DND-41 (cell line): ENCODE data around the gene CYB5R3.
"Not testable (repeated sequence)": the region's sequence is repeated elsewhere in the genome, so short reads cannot be mapped to it uniquely, and the experiment has no call there.

Experiments used
- ATAC-seq: fragments of 200-7000 bp; cut with Tn5 transposase; 3 replicates; pipeline ENCODE4 v1.9.1; 2021; ENCODE audit warnings: low read depth; ENCODE audit not compliant: insufficient read depth
- DNase-seq: peaks from one replicate; pipeline ENCODE4 v3.0.0-alpha.2; 2020
- H2AFZ ChIP-seq: 2 replicates; pipeline ENCODE4 v1.6.0; 2012; ENCODE audit warnings: low read depth, low read length
- H3K27ac ChIP-seq: 2 replicates; pipeline ENCODE4 v1.5.1; 2012; ENCODE audit warnings: low read length, inconsistent platforms
- H3K27me3 ChIP-seq: fragments of 200-600 bp; sonication (generic); 2 replicates; pipeline ENCODE4 v1.6.0; 2012; ENCODE audit warnings: low read length, mild to moderate bottlenecking, inconsistent platforms; ENCODE audit not compliant: insufficient read depth, poor library complexity
- H3K36me3 ChIP-seq: 2 replicates; pipeline ENCODE4 v1.5.1; 2012; ENCODE audit warnings: low read length, inconsistent platforms; ENCODE audit not compliant: insufficient read depth
- H3K4me1 ChIP-seq: 2 replicates; pipeline ENCODE4 v1.5.1; 2012; ENCODE audit warnings: mild to moderate bottlenecking, low read length; ENCODE audit not compliant: insufficient read depth
- H3K4me2 ChIP-seq: 2 replicates; pipeline ENCODE4 v1.6.0; 2012; ENCODE audit warnings: mild to moderate bottlenecking, moderate library complexity, low read length, inconsistent platforms; ENCODE audit not compliant: insufficient read depth
- H3K4me3 ChIP-seq, 2 experiments: fragments of 200-600 bp in 1 of 2; shearing (Covaris generic) in 1 of 2; 2 replicates each; pipeline ENCODE4 v1.5.1; 2012 to 2016; ENCODE audit warnings: inconsistent platforms in 2 of 2, low read length in 2 of 2, mild to moderate bottlenecking in 2 of 2, low read depth in 1 of 2, moderate library complexity in 1 of 2
- H3K79me2 ChIP-seq: 2 replicates; pipeline ENCODE4 v1.6.0; 2012; ENCODE audit warnings: low read length, inconsistent platforms; ENCODE audit not compliant: insufficient read depth
- H3K9ac ChIP-seq: 2 replicates; pipeline ENCODE4 v1.6.0; 2012; ENCODE audit warnings: low read depth, mild to moderate bottlenecking, inconsistent platforms, low read length, moderate library complexity
- H3K9me3 ChIP-seq: 2 replicates; pipeline ENCODE4 v1.5.1; 2012; ENCODE audit warnings: low read length, moderate library complexity, mild to moderate bottlenecking, inconsistent platforms; ENCODE audit not compliant: insufficient read depth, severe bottlenecking
- H4K20me1 ChIP-seq: 2 replicates; pipeline ENCODE4 v1.6.0; 2012; ENCODE audit warnings: low read length; ENCODE audit not compliant: insufficient read depth
- CTCF ChIP-seq: IDR thresholded peaks from 2 replicates; pipeline ENCODE4 v1.5.1; 2012; ENCODE audit warnings: borderline replicate concordance, low read length, moderate library complexity, mild to moderate bottlenecking; ENCODE audit not compliant: poor library complexity, severe bottlenecking; ENCODE audit errors: extremely low read depth
- EZH2 ChIP-seq: IDR thresholded peaks from 3 replicates; pipeline ENCODE4 v1.6.1; 2012; ENCODE audit warnings: borderline replicate concordance, low read depth, mild to moderate bottlenecking, moderate library complexity, low read length, inconsistent platforms; ENCODE audit not compliant: severe bottlenecking

CYB5R3 gene

GRCh38 chr22:42679691-42680090, 30.5 kb upstream of the CYB5R3 start:
- Histone ChIP-seq H3K9me3 (peaks cover 12% of the 10 kb centered on the region), H3K9ac (no peak overlapping the region), H3K4me1 (no peaks in the 10 kb centered on the region), H3K79me2 (no peaks in the 10 kb centered on the region), H3K36me3 (no peaks in the 10 kb centered on the region), H3K4me3 (no peak overlapping the region), H3K27me3 (peaks cover 5% of the 10 kb centered on the region), H2AFZ (no peak overlapping the region), H3K27ac (no peak overlapping the region), H3K4me2 (no peak overlapping the region), H4K20me1 (no peaks in the 10 kb centered on the region)
- ATAC-seq (no peak), DNase-seq (no peak)
- no peak for TF ChIP-seq EZH2
- TF ChIP-seq CTCF, result no peak

- no peak for ATAC-seq
- H2AFZ ChIP-seq, result no peak overlapping the region
- TF ChIP-seq EZH2, result no peak
- no peak for TF ChIP-seq CTCF
- H3K4me3 ChIP-seq, result no peak overlapping the region
- H3K4me1 ChIP-seq, result no peaks in the 10 kb centered on the region
- H3K4me2 ChIP-seq, result no peak overlapping the region
- H3K27me3 ChIP-seq, result peaks cover 3% of the 10 kb centered on the region
- H3K27ac ChIP-seq, result no peak overlapping the region
- no peak overlapping the region for H3K9ac ChIP-seq
- no peaks in the 10 kb centered on the region for H3K36me3 ChIP-seq
- H3K79me2 ChIP-seq, result no peaks in the 10 kb centered on the region
- H4K20me1 ChIP-seq, result no peaks in the 10 kb centered on the region
- H3K9me3 ChIP-seq, result peaks cover 12% of the 10 kb centered on the region
- DNase-seq, result no peak
Measured at GRCh38 chr22:42678894-42679293, 29.7 kb upstream of the CYB5R3 start.

- not testable (repeated sequence) for H4K20me1 ChIP-seq, DNase-seq, H3K4me2 ChIP-seq, H3K36me3 ChIP-seq, ATAC-seq, H3K27ac ChIP-seq, H3K9ac ChIP-seq, H3K79me2 ChIP-seq, H3K27me3 ChIP-seq, H3K4me3 ChIP-seq, H3K4me1 ChIP-seq, H2AFZ ChIP-seq
- H3K9me3 ChIP-seq, result peaks cover 12% of the 10 kb centered on the region
Measured at GRCh38 chr22:42677936-42678335, 28.7 kb upstream of the CYB5R3 start.

GRCh38 chr22:42676059-42676607, 26.9 kb upstream of the CYB5R3 start:
- DNase-seq (no peak), ATAC-seq (no peak)
- Histone ChIP-seq H3K9me3 (peaks cover 12% of the 10 kb centered on the region), H3K4me1 (no peaks in the 10 kb centered on the region), H3K27me3 (no peaks in the 10 kb centered on the region), H2AFZ (no peak overlapping the region), H4K20me1 (no peaks in the 10 kb centered on the region), H3K4me2 (no peak overlapping the region), H3K79me2 (no peaks in the 10 kb centered on the region), H3K4me3 (no peak overlapping the region), H3K27ac (no peak overlapping the region), H3K9ac (no peak overlapping the region), H3K36me3 (no peaks in the 10 kb centered on the region)
- TF ChIP-seq CTCF, result no peak
